H9 (cell line): ENCODE results near the gene CHCHD3. TPM values are rescaled to one million over a fixed set of nuclear protein-coding genes. Genes with fewer than 3 reads are reported as not detected.

Experiments
- DNase-seq: peaks from one replicate; pipeline ENCODE4 v3.0.0-alpha.2; 2017
- H2AFZ ChIP-seq: one replicate; pipeline ENCODE4 v1.6.1; 2013; ENCODE audit warnings: mild to moderate bottlenecking, low read length, control low read depth, moderate library complexity
- H2AK5ac ChIP-seq: 2 replicates; pipeline ENCODE4 v1.6.1; 2013; ENCODE audit warnings: low read length, control low read depth, mixed read lengths; ENCODE audit not compliant: insufficient read length
- H2BK120ac ChIP-seq: one replicate; pipeline ENCODE4 v1.6.1; 2013; ENCODE audit warnings: low read depth, mild to moderate bottlenecking, low read length, control low read depth, inconsistent platforms; ENCODE audit not compliant: poor library complexity, severe bottlenecking
- H2BK12ac ChIP-seq: 2 replicates; pipeline ENCODE4 v1.6.1; 2013; ENCODE audit warnings: low read length, control low read depth, mixed read lengths, low read depth; ENCODE audit not compliant: insufficient read length
- H2BK15ac ChIP-seq: 2 replicates; pipeline ENCODE4 v1.6.1; 2013; ENCODE audit warnings: low read depth, low read length, control low read depth
- H2BK20ac ChIP-seq: one replicate; pipeline ENCODE4 v1.6.1; 2013; ENCODE audit warnings: low read depth, mild to moderate bottlenecking, low read length, control low read depth, inconsistent platforms; ENCODE audit not compliant: poor library complexity, severe bottlenecking
- H2BK5ac ChIP-seq: 2 replicates; pipeline ENCODE4 v1.6.1; 2013; ENCODE audit warnings: low read length, control low read depth, mixed read lengths; ENCODE audit not compliant: insufficient read length
- H3K14ac ChIP-seq: 2 replicates; pipeline ENCODE4 v1.6.1; 2013; ENCODE audit warnings: low read length, control low read depth; ENCODE audit not compliant: insufficient read depth
- H3K18ac ChIP-seq: 2 replicates; pipeline ENCODE4 v1.6.1; 2013; ENCODE audit warnings: low read depth, mild to moderate bottlenecking, mixed read lengths, low read length, control low read depth; ENCODE audit not compliant: insufficient read length
- H3K23ac ChIP-seq: 2 replicates; pipeline ENCODE4 v1.6.1; 2013; ENCODE audit warnings: low read length, control low read depth, mixed read lengths, low read depth; ENCODE audit not compliant: insufficient read length
- H3K23me2 ChIP-seq: 2 replicates; pipeline ENCODE4 v1.6.1; 2013; ENCODE audit warnings: low read depth, mild to moderate bottlenecking, mixed read lengths, low read length, control low read depth; ENCODE audit not compliant: insufficient read length, poor library complexity, severe bottlenecking
- H3K27ac ChIP-seq: 2 replicates; pipeline ENCODE4 v1.5.1; 2013; ENCODE audit warnings: low read length, control low read depth, mixed read lengths, low read depth; ENCODE audit not compliant: insufficient read length
- H3K27me3 ChIP-seq: 2 replicates; pipeline ENCODE4 v1.6.1; 2013; ENCODE audit warnings: low read length, control low read depth, inconsistent platforms; ENCODE audit not compliant: insufficient read depth
- H3K4ac ChIP-seq: 2 replicates; pipeline ENCODE4 v1.6.1; 2013; ENCODE audit warnings: low read depth, mild to moderate bottlenecking, control low read depth, inconsistent platforms, low read length, moderate library complexity
- H3K4me1 ChIP-seq: 2 replicates; pipeline ENCODE4 v1.6.1; 2013; ENCODE audit warnings: low read length, control low read depth, inconsistent platforms; ENCODE audit not compliant: insufficient read depth
- H3K4me2 ChIP-seq: 2 replicates; pipeline ENCODE4 v1.6.1; 2013; ENCODE audit warnings: low read length, control low read depth, mixed read lengths; ENCODE audit not compliant: insufficient read length, insufficient read depth
- H3K56ac ChIP-seq: 2 replicates; pipeline ENCODE4 v1.6.1; 2013; ENCODE audit warnings: low read depth, mild to moderate bottlenecking, mixed read lengths, low read length, control low read depth; ENCODE audit not compliant: insufficient read length
- H3K79me1 ChIP-seq: 2 replicates; pipeline ENCODE4 v1.6.1; 2013; ENCODE audit warnings: low read depth, mild to moderate bottlenecking, moderate library complexity, low read length, control low read depth, inconsistent platforms; ENCODE audit not compliant: insufficient read depth, poor library complexity, severe bottlenecking
- H3K79me2 ChIP-seq: 2 replicates; pipeline ENCODE4 v1.6.1; 2013; ENCODE audit warnings: low read length, control low read depth, inconsistent platforms; ENCODE audit not compliant: insufficient read depth
- H3K9ac ChIP-seq: 2 replicates; pipeline ENCODE4 v1.6.1; 2013; ENCODE audit warnings: low read length, control low read depth, mixed read lengths; ENCODE audit not compliant: insufficient read length; ENCODE audit errors: extremely low read depth
- H3K9me3 ChIP-seq: one replicate; pipeline ENCODE4 v1.6.1; 2013; ENCODE audit warnings: low read depth, low read length, inconsistent platforms; ENCODE audit not compliant: control insufficient read depth
- H3T11ph ChIP-seq: one replicate; pipeline ENCODE4 v1.6.1; 2013; ENCODE audit warnings: mild to moderate bottlenecking, low read length, control low read depth, inconsistent platforms
- H4K20me1 ChIP-seq: one replicate; pipeline ENCODE4 v1.6.1; 2013; ENCODE audit not compliant: control insufficient read depth, insufficient read length, insufficient read depth
- H4K5ac ChIP-seq: 2 replicates; pipeline ENCODE4 v1.6.1; 2013; ENCODE audit warnings: low read depth, mild to moderate bottlenecking, mixed read lengths, low read length, control low read depth; ENCODE audit not compliant: insufficient read length
- H4K8ac ChIP-seq: replicated peaks from 2 replicates; pipeline ENCODE4 v1.6.1; 2013; ENCODE audit warnings: low read length, control low read depth, mixed read lengths, low read depth; ENCODE audit not compliant: insufficient read length
- H4K91ac ChIP-seq: 2 replicates; pipeline ENCODE4 v1.6.1; 2013; ENCODE audit warnings: low read depth, mild to moderate bottlenecking, moderate library complexity, mixed read lengths, low read length, control low read depth; ENCODE audit not compliant: insufficient read length
- H3K27ac Mint-ChIP-seq, 3 experiments: 2 replicates in 2 of 3; 3 replicates in 1 of 3; pipeline ENCODE4 v1.8.0; 2020 to 2021; ENCODE audit warnings: mixed read lengths in 3 of 3, mild to moderate bottlenecking in 1 of 3, moderate library complexity in 1 of 3
- H3K27me3 Mint-ChIP-seq: 2 replicates; pipeline ENCODE4 v1.8.0; 2021; ENCODE audit warnings: low read depth, mild to moderate bottlenecking, moderate library complexity, mixed read lengths
- H3K36me3 Mint-ChIP-seq, 3 experiments: 2 replicates in 2 of 3; 3 replicates in 1 of 3; pipeline ENCODE4 v1.8.0; 2020 to 2021; ENCODE audit warnings: low read depth in 3 of 3, mixed read lengths in 3 of 3; ENCODE audit not compliant: insufficient read depth in 1 of 3
- H3K4me1 Mint-ChIP-seq, 2 experiments: 2 replicates each; pipeline ENCODE4 v1.8.0; 2020; ENCODE audit warnings: mixed read lengths in 2 of 2
- H3K4me3 Mint-ChIP-seq, 2 experiments: 2 replicates in 1 of 2; 3 replicates in 1 of 2; pipeline ENCODE4 v1.8.0; 2020 to 2021; ENCODE audit warnings: mild to moderate bottlenecking in 2 of 2, mixed read lengths in 2 of 2, moderate library complexity in 1 of 2
- H3K9me3 Mint-ChIP-seq, 2 experiments: 2 replicates in 1 of 2; 3 replicates in 1 of 2; pipeline ENCODE4 v1.8.0; 2020; ENCODE audit warnings: mild to moderate bottlenecking in 2 of 2, mixed read lengths in 2 of 2, moderate library complexity in 1 of 2
- WGBS: extraction: QIAGEN DNeasy Blood & Tissue Kit; methylation state at CpG from one replicate; pipeline ENCODE4 v1.1.7; 2013; ENCODE audit warnings: missing lambda C conversion rate, low lambda C conversion rate, mixed read lengths; ENCODE audit not compliant: insufficient read length; ENCODE audit errors: extremely low coverage; 5-methylcytosine and 5-hydroxymethylcytosine counted together
- total RNA-seq: library from RNA; stranded (reverse); gene quantifications from 2 replicates; pipeline ENCODE4 v1.2.1, GENCODE V29; 2021
- TF ChIP-seq, protein P1 (sequence below): fragments of 200-600 bp; sonication (generic); conservative IDR thresholded peaks from 3 replicates; pipeline ENCODE4 v1.8.0; 2021; ENCODE audit warnings: antibody characterized with exemption, mild to moderate bottlenecking

Gene CHCHD3
- total RNA-seq, 1 experiment from 2014 or later = 104 TPM

- H3K4me1 Mint-ChIP-seq = peaks cover 4 to 5% of the 10 kb centered on the region in 2 experiments
- no peak overlapping the region for H4K5ac ChIP-seq
- WGBS = no CpG with 5 or more reads among the region's 2 CpGs
- H3K9me3 ChIP-seq = no peaks in the 10 kb centered on the region
- H3K9ac ChIP-seq = no peak overlapping the region
- no peak overlapping the region for H2AFZ ChIP-seq
- H2BK5ac ChIP-seq = no peak overlapping the region
- no peak overlapping the region for H4K91ac ChIP-seq
- H2BK120ac ChIP-seq = no peak overlapping the region
- no peak overlapping the region for H2BK15ac ChIP-seq
- H2BK12ac ChIP-seq = no peak overlapping the region
- H3K79me2 ChIP-seq = no peaks in the 10 kb centered on the region
- no peak overlapping the region for H3K27ac ChIP-seq
- H3K23ac ChIP-seq = no peak overlapping the region
- no peak overlapping the region for H4K8ac ChIP-seq
- H3K27me3 Mint-ChIP-seq = peaks cover 9% of the 10 kb centered on the region
- H3K9me3 Mint-ChIP-seq = peaks cover 13 to 19% of the 10 kb centered on the region in 2 experiments
- no peak overlapping the region for H3K4me3 Mint-ChIP-seq
- no peak overlapping the region for H3K18ac ChIP-seq
- H2BK20ac ChIP-seq = no peak overlapping the region
- H3K14ac ChIP-seq = no peak overlapping the region
- no peak overlapping the region for H3T11ph ChIP-seq
- H3K27me3 ChIP-seq = no peaks in the 10 kb centered on the region
- no peak overlapping the region for H3K27ac Mint-ChIP-seq
- no peak overlapping the region for H3K4ac ChIP-seq
- H2AK5ac ChIP-seq = no peak overlapping the region
- no peak overlapping the region for H3K56ac ChIP-seq
- no peaks in the 10 kb centered on the region for H4K20me1 ChIP-seq
- H3K79me1 ChIP-seq = no peaks in the 10 kb centered on the region
- H3K36me3 Mint-ChIP-seq = peaks cover 6 to 10% (median 8%) of the 10 kb centered on the region in 3 experiments; a peak in 5 of 7 replicates
- no peaks in the 10 kb centered on the region for H3K4me1 ChIP-seq
- TF ChIP-seq, protein P1, sequence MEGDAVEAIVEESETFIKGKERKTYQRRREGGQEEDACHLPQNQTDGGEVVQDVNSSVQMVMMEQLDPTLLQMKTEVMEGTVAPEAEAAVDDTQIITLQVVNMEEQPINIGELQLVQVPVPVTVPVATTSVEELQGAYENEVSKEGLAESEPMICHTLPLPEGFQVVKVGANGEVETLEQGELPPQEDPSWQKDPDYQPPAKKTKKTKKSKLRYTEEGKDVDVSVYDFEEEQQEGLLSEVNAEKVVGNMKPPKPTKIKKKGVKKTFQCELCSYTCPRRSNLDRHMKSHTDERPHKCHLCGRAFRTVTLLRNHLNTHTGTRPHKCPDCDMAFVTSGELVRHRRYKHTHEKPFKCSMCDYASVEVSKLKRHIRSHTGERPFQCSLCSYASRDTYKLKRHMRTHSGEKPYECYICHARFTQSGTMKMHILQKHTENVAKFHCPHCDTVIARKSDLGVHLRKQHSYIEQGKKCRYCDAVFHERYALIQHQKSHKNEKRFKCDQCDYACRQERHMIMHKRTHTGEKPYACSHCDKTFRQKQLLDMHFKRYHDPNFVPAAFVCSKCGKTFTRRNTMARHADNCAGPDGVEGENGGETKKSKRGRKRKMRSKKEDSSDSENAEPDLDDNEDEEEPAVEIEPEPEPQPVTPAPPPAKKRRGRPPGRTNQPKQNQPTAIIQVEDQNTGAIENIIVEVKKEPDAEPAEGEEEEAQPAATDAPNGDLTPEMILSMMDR = no peak
- DNase-seq = no peak
- H3K4me2 ChIP-seq = no peak overlapping the region
- H3K23me2 ChIP-seq = no peaks in the 10 kb centered on the region
Measured at GRCh38 chr7:132743974-132744373, 337.9 kb downstream of the CHCHD3 start.
